ENCODE data around the gene C2orf78.

DNA sequence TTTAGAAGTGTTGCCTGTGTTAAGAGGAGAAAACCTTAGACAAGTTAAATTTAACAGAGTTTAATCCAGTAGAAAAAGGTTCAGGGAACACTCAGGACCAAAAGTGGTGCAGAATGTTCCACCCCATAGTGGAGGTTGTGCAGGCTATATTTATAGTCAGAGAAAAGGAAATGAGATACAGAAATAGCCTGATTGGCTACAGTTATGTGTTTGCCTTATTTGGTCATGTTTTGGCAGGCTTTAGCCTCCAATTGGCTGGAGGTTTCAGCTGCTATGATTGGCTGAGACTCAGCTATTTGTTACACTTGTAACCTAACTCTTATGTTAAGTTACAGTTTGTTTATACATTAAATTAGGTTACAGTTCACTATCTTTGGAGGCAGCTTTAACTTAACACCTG is 48.9 kb downstream of the C2orf78 start:
- peak; percentile 22 for TF ChIP-seq POLR2A (IDR thresholded peaks at IDR 0.05; ENCODE audit: low read length)
- TF ChIP-seq GATA1 (IDR thresholded peaks at IDR 0.05; ENCODE audit: low read depth, low read length) = no peak

Data from erythroblast (primary cell).